PC-3 (cell line): ENCODE measurements around the gene ESR1. TPM values are rescaled to one million over a fixed set of nuclear protein-coding genes. Genes with fewer than 3 reads are reported as not detected.
A peak's percentile ranks its signal among the peaks of the same experiment; 100 is the strongest.

ENCODE experiments used
- ATAC-seq: fragments of 200-7000 bp; cut with Tn5 transposase; 2 replicates; pipeline ENCODE4 v1.9.1; 2020; ENCODE audit warnings: mild to moderate bottlenecking, moderate library complexity
- BruUV-seq: library from RNA; stranded (reverse); fragments of 400-500 nt; replicated peaks from 2 replicates; lab custom pipeline; 2021; lab: Mats Ljungman, UMichigan
- CTCF ChIA-PET: fragments of 300-600 bp; sonication (Branson Sonifier 250); formaldehyde crosslinking; loops from one replicate; lab custom pipeline; 2022; ENCODE audit warnings: antibody characterized with exemption; lab: Charles Lee
- POLR2A ChIA-PET: fragments of 300-600 bp; sonication (Branson Sonifier 250); formaldehyde crosslinking; loops from one replicate; lab custom pipeline; 2022; ENCODE audit warnings: antibody characterized with exemption; ENCODE audit not compliant: unreplicated experiment; lab: Charles Lee
- DNase-seq: peaks from one replicate; pipeline ENCODE4 v3.0.0-alpha.2; 2015
- H2AFZ ChIP-seq: fragments of 300-600 bp; sonication (generic); 2 replicates; pipeline ENCODE4 v1.6.0; 2016; ENCODE audit warnings: antibody characterized with exemption, low read length
- H3F3A ChIP-seq: fragments of 300-600 bp; sonication (generic); one replicate; pipeline ENCODE4 v1.6.0; 2017; ENCODE audit warnings: antibody characterized with exemption, low read length, control low read depth, mild to moderate bottlenecking; ENCODE audit not compliant: unreplicated experiment
- H3K27ac ChIP-seq: fragments of 300-600 bp; sonication (generic); 2 replicates; pipeline ENCODE4 v1.5.1; 2016; ENCODE audit warnings: mild to moderate bottlenecking, low read length
- H3K27me3 ChIP-seq: fragments of 300-600 bp; sonication (generic); 2 replicates; pipeline ENCODE4 v1.6.1; 2016; ENCODE audit warnings: low read length, mixed read lengths
- H3K36me3 ChIP-seq: fragments of 300-600 bp; sonication (generic); 2 replicates; pipeline ENCODE4 v1.6.1; 2016; ENCODE audit warnings: low read depth, mixed run types, low read length, mixed read lengths
- H3K4me1 ChIP-seq: fragments of 300-600 bp; sonication (generic); 2 replicates; pipeline ENCODE4 v1.5.1; 2016; ENCODE audit warnings: low read length; ENCODE audit not compliant: insufficient read depth
- H3K4me2 ChIP-seq: fragments of 300-600 bp; sonication (generic); 2 replicates; pipeline ENCODE4 v1.6.0; 2016; ENCODE audit warnings: low read length
- H3K4me3 ChIP-seq: fragments of 300-600 bp; sonication (generic); 2 replicates; pipeline ENCODE4 v1.5.1; 2016; ENCODE audit warnings: mild to moderate bottlenecking, low read length, mixed read lengths
- H3K79me2 ChIP-seq: fragments of 300-600 bp; sonication (generic); 2 replicates; pipeline ENCODE4 v1.6.1; 2017; ENCODE audit warnings: low read length, mixed read lengths
- H3K9ac ChIP-seq: fragments of 300-600 bp; sonication (generic); 2 replicates; pipeline ENCODE4 v1.6.0; 2016; ENCODE audit warnings: mild to moderate bottlenecking, low read length
- H3K9me2 ChIP-seq: fragments of 300-600 bp; sonication (generic); replicated peaks from 2 replicates; pipeline ENCODE4 v1.6.1; 2016; ENCODE audit warnings: mixed run types, low read length, mixed read lengths
- H3K9me3 ChIP-seq: fragments of 300-600 bp; sonication (generic); 2 replicates; pipeline ENCODE4 v1.6.1; 2016; ENCODE audit warnings: low read length, mixed read lengths
- H4K20me1 ChIP-seq: fragments of 300-600 bp; sonication (generic); 2 replicates; pipeline ENCODE4 v1.6.1; 2016; ENCODE audit warnings: low read length, mixed read lengths
- CTCF ChIP-seq: fragments of 300-600 bp; sonication (generic); conservative IDR thresholded peaks from 2 replicates; pipeline ENCODE4 v1.5.1; 2017; ENCODE audit warnings: antibody characterized with exemption, low read depth, mild to moderate bottlenecking, low read length
- EZH2 ChIP-seq: fragments of 300-600 bp; sonication (generic); IDR thresholded peaks from one replicate; pipeline ENCODE4 v1.6.1; 2017; ENCODE audit warnings: antibody characterized with exemption, mild to moderate bottlenecking, low read length; ENCODE audit not compliant: unreplicated experiment
- EZH2phosphoT487 ChIP-seq: fragments of 300-600 bp; sonication (generic); IDR thresholded peaks from 2 replicates; pipeline ENCODE4 v1.6.1; 2018; ENCODE audit warnings: mild to moderate bottlenecking, antibody characterized with exemption, low read length, borderline replicate concordance
- intact Hi-C: fragments of 100-400 bp; cut with micrococcal nuclease; formaldehyde crosslinking; loops from 2 replicates; pipeline ENCODE4 v1.9.0; 2023
- total RNA-seq: library from RNA; depleted of rRNA; stranded (reverse); fragments of >200 nt; gene quantifications from 2 replicates; pipeline ENCODE4 v1.2.3, GENCODE V29; 2014

Gene ESR1
- total RNA-seq, 1 experiment from 2014 or later = 5.9 TPM

DNA sequence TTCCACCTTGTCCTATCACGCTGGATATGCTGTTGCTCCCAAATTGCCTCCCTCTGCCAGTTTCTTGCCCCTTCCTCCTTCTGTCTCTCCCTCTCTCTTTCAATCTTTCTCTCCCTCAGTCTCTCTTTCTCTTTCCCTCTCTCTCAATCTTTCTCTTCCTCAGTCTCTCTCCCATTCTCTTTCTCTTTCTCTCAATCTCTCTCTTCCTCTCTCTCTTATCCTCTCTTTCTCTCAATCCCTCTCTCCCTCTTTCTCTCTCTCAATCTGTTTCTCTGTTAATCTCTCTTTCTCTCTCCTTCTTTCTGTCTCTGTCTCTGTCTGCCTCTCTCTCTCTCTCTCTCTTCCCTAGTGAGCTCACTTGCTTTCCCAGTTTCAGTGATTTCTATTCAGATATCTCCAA, 245.8 kb downstream of the ESR1 start:
- peaks cover 4% of the 10 kb centered on the region for H3F3A ChIP-seq
- no TSS peak for BruUV-seq
- ChIA-PET POLR2A (no interaction called here), CTCF (no interaction called here)
- TF ChIP-seq EZH2phosphoT487 (no peak), EZH2 (no peak), CTCF (no peak)
- no peaks in the 10 kb centered on the region for H3K9me3 ChIP-seq
- no peak overlapping the region for H3K4me3 ChIP-seq
- DNase-seq (no peak), ATAC-seq (no peak)
- H3K79me2 ChIP-seq = no peaks in the 10 kb centered on the region
- H3K27ac ChIP-seq = no peak overlapping the region
- H3K27me3 ChIP-seq = no peaks in the 10 kb centered on the region
- no peak overlapping the region for H3K4me2 ChIP-seq
- no peak overlapping the region for H3K9ac ChIP-seq
- intact Hi-C loops = no loop called here
- no peaks in the 10 kb centered on the region for H3K9me2 ChIP-seq
- H3K36me3 ChIP-seq = no peaks in the 10 kb centered on the region
- no peaks in the 10 kb centered on the region for H4K20me1 ChIP-seq
- no peak overlapping the region for H2AFZ ChIP-seq
- H3K4me1 ChIP-seq = peaks cover 33% of the 10 kb centered on the region

- Histone ChIP-seq H3K27ac (peak overlapping the region; percentile 78), H3F3A (peaks cover 4% of the 10 kb centered on the region), H3K4me1 (peaks cover 33% of the 10 kb centered on the region), H3K36me3 (no peaks in the 10 kb centered on the region), H3K4me2 (peak overlapping the region; percentile 77), H2AFZ (peak overlapping the region; percentile 51; the same call in 1 of the 2 replicates), H3K9me3 (no peaks in the 10 kb centered on the region), H3K4me3 (peak overlapping the region; percentile 49; the same call in 1 of the 2 replicates), H3K9ac (no peak overlapping the region), H3K79me2 (no peaks in the 10 kb centered on the region), H4K20me1 (no peaks in the 10 kb centered on the region), H3K9me2 (no peaks in the 10 kb centered on the region), H3K27me3 (no peaks in the 10 kb centered on the region)
- ATAC-seq (peak; percentile 89), DNase-seq (peak; percentile 94)
- intact Hi-C loops = no loop called here
- ChIA-PET POLR2A (no interaction called here), CTCF (no interaction called here)
- no peak for TF ChIP-seq CTCF
- no peak for TF ChIP-seq EZH2
- TF ChIP-seq EZH2phosphoT487 = no peak
- BruUV-seq = no TSS peak
Measured at GRCh38 chr6:152054441-152054840, 247.0 kb downstream of the ESR1 start.

GRCh38 chr6:152055517-152055916, 248.0 kb downstream of the ESR1 start:
- no peaks in the 10 kb centered on the region for H4K20me1 ChIP-seq
- ATAC-seq = no peak
- intact Hi-C loops = no loop called here

More at GRCh38 chr6:152055517-152055916, 248.0 kb downstream of the ESR1 start:
- Histone ChIP-seq H3K27ac (peak overlapping the region; percentile 78), H3K9ac (no peak overlapping the region), H3K4me1 (peaks cover 29% of the 10 kb centered on the region), H3K4me3 (no peak overlapping the region), H3K9me2 (no peaks in the 10 kb centered on the region), H3K27me3 (no peaks in the 10 kb centered on the region), H3K36me3 (no peaks in the 10 kb centered on the region), H3K79me2 (no peaks in the 10 kb centered on the region), H3K4me2 (no peak overlapping the region), H2AFZ (no peak overlapping the region), H3F3A (peaks cover 4% of the 10 kb centered on the region), H3K9me3 (no peaks in the 10 kb centered on the region)
- ChIA-PET POLR2A (no interaction called here), CTCF (no interaction called here)
- DNase-seq = no peak
- no TSS peak for BruUV-seq
- TF ChIP-seq EZH2 (no peak), EZH2phosphoT487 (no peak), CTCF (no peak)
